Activated CD8-positive, alpha-beta memory T cell treated with anti-CD3 and anti-CD28 coated beads, Interleukin-2, amount 50 U/mL, for 24 hours (primary cell): ENCODE data around the gene PRRX2.

Experiments used
- DNase-seq: peaks from one replicate; pipeline ENCODE4 v3.0.0-alpha.2; 2020; ENCODE audit errors: extremely low read depth

The PRRX2 gene

DNA sequence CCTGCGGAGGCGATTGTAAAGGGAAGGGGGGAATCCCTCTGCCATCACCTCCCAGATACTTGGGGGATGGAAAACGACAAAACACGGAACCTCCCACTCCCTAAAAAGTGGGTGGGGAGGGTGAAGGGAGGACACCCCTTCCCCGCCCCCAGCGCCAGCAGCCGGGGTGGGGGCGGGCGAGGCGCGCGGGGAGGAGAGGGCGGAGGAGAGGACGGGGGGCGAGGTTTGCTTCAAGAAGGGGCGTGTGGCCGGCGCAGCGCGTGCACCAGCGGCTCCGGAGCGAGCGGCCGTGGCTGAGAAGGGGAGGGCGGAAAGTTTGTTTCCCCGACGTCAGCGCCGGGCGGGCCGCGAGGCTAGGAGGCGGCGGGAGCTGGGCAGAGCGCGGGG is at the start of gene PRRX2:
TSS of gene PRRX2 (plus strand) at position 259 of the 387 bp plus-strand sequence. CDS start 221 bp downstream, outside the sequence.
- DNase-seq, result no peak

GRCh38 chr9:129617167-129617566 is 48.3 kb upstream of the PRRX2 start:
- DNase-seq, result no peak

DNA sequence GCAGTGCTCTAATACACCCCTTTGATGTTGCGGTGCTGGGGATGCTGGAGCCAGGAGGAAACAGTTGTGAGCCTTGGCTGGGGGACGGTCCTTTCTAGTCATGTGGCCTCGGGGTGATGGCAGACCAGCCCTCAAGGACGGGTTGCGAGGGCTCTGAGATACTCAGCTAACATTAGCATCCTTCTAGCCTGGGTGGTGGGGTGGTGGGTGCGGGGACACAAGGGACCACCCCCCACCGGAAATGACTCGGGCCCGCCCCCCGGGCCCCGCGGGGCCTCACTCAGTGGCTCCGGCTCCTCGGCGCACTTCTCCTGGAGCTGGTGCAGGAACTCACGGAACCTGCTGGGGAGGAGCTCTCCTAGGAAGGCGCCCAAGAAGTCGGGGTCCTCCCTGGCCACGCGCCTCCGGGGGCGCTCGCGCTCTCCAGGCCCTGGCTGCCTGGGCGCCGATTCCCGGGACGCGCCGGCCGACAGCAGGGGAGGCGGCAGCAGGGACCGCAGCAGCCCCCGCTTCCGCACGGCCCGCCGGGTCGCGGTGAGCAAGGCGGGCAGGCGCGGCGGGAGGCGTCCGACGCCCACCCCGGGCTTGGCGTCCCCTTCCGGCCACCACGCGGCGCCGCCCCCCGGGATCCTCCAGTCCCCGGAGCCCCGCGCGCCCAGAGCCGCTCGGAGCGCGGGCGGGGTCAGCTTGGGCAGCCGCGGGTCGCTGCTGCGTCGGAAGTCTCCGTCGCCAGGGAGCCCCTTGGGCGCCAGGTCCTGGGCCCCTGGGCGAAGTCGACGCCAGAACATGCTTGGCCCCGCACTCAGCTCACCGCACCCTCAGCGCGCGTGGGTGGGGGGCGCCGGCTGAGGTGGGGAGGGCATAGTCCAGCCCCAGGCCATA is 45.4 kb upstream of the PRRX2 start:
- no peak for DNase-seq

GRCh38 chr9:129620669-129621295 is 44.7 kb upstream of the PRRX2 start, which contains the start of gene C9orf50:
C9orf50 (minus strand) TSS chr9:129621101; CDS start chr9:129620574, 527 bp downstream.
- no peak for DNase-seq

GRCh38 chr9:129623331-129623730 is 42.1 kb upstream of the PRRX2 start:
- DNase-seq, result no peak

- peak; percentile 36 for DNase-seq
Measured at GRCh38 chr9:129624168-129624759, 41.2 kb upstream of the PRRX2 start.

- DNase-seq, result no peak
Measured at GRCh38 chr9:129624947-129625346, 40.5 kb upstream of the PRRX2 start.

- peak; percentile 76 for DNase-seq
Measured at GRCh38 chr9:129626079-129626624, 39.3 kb upstream of the PRRX2 start, which contains the start of gene NTMT1. NTMT1 (plus strand) TSS chr9:129626163; CDS start chr9:129632704, 6,541 bp downstream.

- no peak for DNase-seq
Measured at GRCh38 chr9:129626625-129627284, 38.7 kb upstream of the PRRX2 start.

- DNase-seq, result no peak
Measured at GRCh38 chr9:129627556-129628440, 37.6 kb upstream of the PRRX2 start.

DNA sequence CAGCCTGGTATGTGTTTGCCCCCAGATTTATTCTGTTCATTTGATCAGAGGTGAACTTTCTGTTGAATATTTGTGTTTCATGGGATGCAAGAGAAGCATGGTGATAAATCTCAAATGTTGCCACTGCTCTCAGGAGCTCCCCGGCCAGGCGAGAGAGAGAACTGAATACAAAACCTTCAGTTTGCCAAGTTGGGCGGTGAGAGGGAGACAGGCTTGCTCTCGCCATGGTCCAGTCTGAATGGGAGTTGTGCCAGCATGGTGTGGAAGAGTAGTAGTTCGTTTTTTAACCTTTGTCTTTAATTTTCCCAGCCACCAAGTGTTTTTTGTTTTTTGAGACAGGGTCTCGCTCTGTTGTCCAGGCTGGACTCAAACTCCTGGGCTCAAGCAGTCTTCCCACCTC is 36.7 kb upstream of the PRRX2 start:
- no peak for DNase-seq

GRCh38 chr9:129629251-129629820 is 36.1 kb upstream of the PRRX2 start:
- no peak for DNase-seq

- DNase-seq, result no peak
Measured at GRCh38 chr9:129630967-129631673, 34.3 kb upstream of the PRRX2 start.

DNA sequence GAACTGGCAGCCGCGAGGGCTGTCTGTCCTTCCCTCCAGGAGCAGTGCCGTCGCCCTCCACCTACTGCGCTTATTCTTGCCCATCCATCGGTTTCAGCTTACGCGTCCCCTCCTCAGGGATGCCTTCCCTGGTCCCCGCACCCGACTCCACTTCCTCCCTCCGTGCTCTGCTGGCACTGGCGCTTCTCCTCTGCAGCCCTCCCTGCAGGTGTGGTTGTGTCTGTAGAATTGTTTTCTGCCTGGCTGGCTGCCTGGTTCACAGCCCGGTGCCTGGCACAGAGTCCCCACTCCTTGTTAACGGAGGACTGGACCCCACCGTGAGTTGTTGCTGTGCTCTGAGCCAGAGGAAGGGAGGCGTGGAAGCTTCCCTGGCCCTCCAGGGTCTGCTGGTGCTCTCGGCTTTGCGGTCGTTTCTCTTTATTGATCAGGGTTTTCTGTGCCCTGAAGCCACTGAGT is 33.7 kb upstream of the PRRX2 start:
- no peak for DNase-seq

GRCh38 chr9:129632460-129632859 is 33.0 kb upstream of the PRRX2 start:
- no peak for DNase-seq

GRCh38 chr9:129633207-129633606 is 32.2 kb upstream of the PRRX2 start:
- DNase-seq, result no peak

GRCh38 chr9:129633848-129634247 is 31.6 kb upstream of the PRRX2 start:
- no peak for DNase-seq

- no peak for DNase-seq
Measured at GRCh38 chr9:129635099-129636065, 30.1 kb upstream of the PRRX2 start.
